Measurements from ENCODE around the gene ZDHHC21. TPM values are rescaled to one million over a fixed set of nuclear protein-coding genes. Genes with fewer than 3 reads are reported as not detected.

Gene ZDHHC21
- total and polyA plus RNA-seq, 2 of the 8 experiments (the other 6 are each of a cell fraction or from before 2014, with no cell fraction given): 1.9 to 6.0 TPM

- Histone ChIP-seq H2AFZ (ENCODE audit: low read length) (no peak overlapping the region), H2BK120ac (replicated peaks; ENCODE audit: low read depth, low read length) (no peak overlapping the region), H3K27me3 (replicated peaks in 1 of 4; ENCODE audit: control insufficient read depth in 3 of 4, extremely low read depth in 1 of 4, insufficient read depth in 3 of 4, low read length in 3 of 4) (peaks cover 35 to 73% (median 46%) of the 10 kb centered on the region in 4 experiments), H2AK5ac (ENCODE audit: low read depth, low read length) (no peak overlapping the region), H3K56ac (replicated peaks; ENCODE audit: insufficient read length, low read depth, low read length) (no peak overlapping the region), H3K9me3 (ENCODE audit: insufficient read depth in 2 of 2, low read depth in 1 of 2, low read length in 1 of 2) (no peaks in the 10 kb centered on the region), H3K4ac (replicated peaks; ENCODE audit: insufficient read length, low read depth, low read length) (no peak overlapping the region), H3K18ac (ENCODE audit: extremely low read depth, low read length) (no peak overlapping the region), H4K91ac (replicated peaks; ENCODE audit: insufficient read length, low read length) (no peak overlapping the region), H3K27ac (ENCODE audit: low read depth, low read length) (no peak overlapping the region), H2BK5ac (ENCODE audit: low read depth, low read length) (no peak overlapping the region), H4K8ac (ENCODE audit: extremely low read depth, insufficient read depth, low read length) (no peak overlapping the region), H3K23me2 (ENCODE audit: low read depth, low read length) (no peaks in the 10 kb centered on the region; the same call in 1 of the 2 replicates), H4K5ac (ENCODE audit: insufficient read length, low read depth, low read length) (no peak overlapping the region), H3K79me2 (ENCODE audit: control insufficient read depth in 1 of 2, insufficient read depth in 2 of 2, low read length in 2 of 2) (no peaks in the 10 kb centered on the region), H3K79me1 (ENCODE audit: low read depth, low read length) (no peaks in the 10 kb centered on the region), H2BK15ac (ENCODE audit: low read length) (no peak overlapping the region), H2BK12ac (ENCODE audit: low read depth, low read length) (no peak overlapping the region; the same call in 1 of the 2 replicates), H3K9ac (replicated peaks in 1 of 4; ENCODE audit: extremely low read depth in 1 of 4, low read depth in 3 of 4, low read length in 3 of 4) (no peak overlapping the region), H3K23ac (ENCODE audit: insufficient read length) (no peak overlapping the region), H2BK20ac (ENCODE audit: low read length) (no peak overlapping the region), H3K36me3 (ENCODE audit: control insufficient read depth in 2 of 4, insufficient read depth in 4 of 4, low read length in 3 of 4) (no peaks in the 10 kb centered on the region), H3K14ac (ENCODE audit: insufficient read length) (no peak overlapping the region), H4K20me1 (replicated peaks in 1 of 2; ENCODE audit: control insufficient read depth in 1 of 2, insufficient read depth in 2 of 2, low read length in 2 of 2) (peaks cover 0 to 1% of the 10 kb centered on the region in 2 experiments), H3K4me3 (ENCODE audit: extremely low read depth in 1 of 4, insufficient read depth in 2 of 4, low read depth in 3 of 4, low read length in 4 of 4) (no peak overlapping the region), H3K4me1 (replicated peaks in 1 of 4; ENCODE audit: control insufficient read depth in 3 of 4, insufficient read depth in 4 of 4, low read length in 3 of 4) (peaks cover 4 to 8% (median 6%) of the 10 kb centered on the region in 4 experiments; a peak in 6 of 7 replicates), H3K4me2 (ENCODE audit: insufficient read depth in 1 of 2, low read depth in 2 of 2, low read length in 2 of 2) (peak overlapping the region; percentile 29 to 64; a peak in 2 of 4 replicates)
- DNase-seq (ENCODE audit: low read depth in 1 of 2, low spot score in 2 of 2): no peak
- WGBS, 2 experiments (ENCODE audit: extremely low coverage in 1 of 2, insufficient coverage in 1 of 2, insufficient read length in 1 of 2, insufficient replicate concordance in 2 of 2, low coverage in 1 of 2, low lambda C conversion rate in 2 of 2, missing lambda C conversion rate in 1 of 2): 22% methylated on average over 4 of the region's 4 CpGs; no CpG with 5 or more reads in 1 of the 2 experiments
- no peak for FAIRE-seq
- TF ChIP-seq MAFK (IDR thresholded peaks at IDR 0.05; ENCODE audit: low read depth, low read length): no peak
- no peak for TF ChIP-seq KDM4A (IDR thresholded peaks at IDR 0.05; ENCODE audit: low read depth, low read length, severe bottlenecking)
- TF ChIP-seq BRCA1 (IDR thresholded peaks at IDR 0.05; ENCODE audit: low read depth, low read length): no peak
- no peak for TF ChIP-seq RFX5 (IDR thresholded peaks at IDR 0.05; ENCODE audit: borderline replicate concordance, low read depth, low read length)
- no peak for TF ChIP-seq SIN3A (conservative IDR thresholded peaks at IDR 0.05 in 1 of 2, IDR thresholded peaks at IDR 0.05 in 1 of 2; ENCODE audit: low read depth in 1 of 2, low read length in 2 of 2)
- no peak for TF ChIP-seq CHD2 (IDR thresholded peaks at IDR 0.05; ENCODE audit: low read length)
- TF ChIP-seq ATF2 (IDR thresholded peaks at IDR 0.05; ENCODE audit: low read length): no peak
- TF ChIP-seq EZH2 (IDR thresholded peaks at IDR 0.05; ENCODE audit: low read depth, low read length, severe bottlenecking): no peak
- TF ChIP-seq CHD1 (IDR thresholded peaks at IDR 0.05; ENCODE audit: low read depth, low read length): no peak
- POLR2A ChIA-PET (ENCODE audit: partially characterized antibody): interaction anchor here (0.6 to 3.2 kb wide), 3 partner anchors 30 to 1824 kb away, joined by 3 to 9 read pairs (median 3); partner anchors contain the start of gene ZDHHC21
- CTCF ChIA-PET (ENCODE audit: partially characterized antibody): interaction anchor here (0.7 to 2.8 kb wide), 6 partner anchors 30 to 1779 kb away, joined by 3 to 11 read pairs (median 4); partner anchors contain the start of gene ZDHHC21
Observed at GRCh38 chr9:14723301-14723700, 30.1 kb upstream of the ZDHHC21 start.
